Thymus (tissue), 11 donors: ENCODE data around the gene GRIK1. TPM values are rescaled to one million over a fixed set of nuclear protein-coding genes. Genes with fewer than 3 reads are reported as not detected.

ENCODE experiments used
- DNase-seq, 9 donors: peaks; one replicate each; pipeline ENCODE4 v3.0.0-alpha.2; 2013; ENCODE audit warnings: low spot score in 9 of 9, low read depth in 6 of 9, missing footprints in 1 of 9
- H3K27ac ChIP-seq, 2 donors: one replicate each; pipeline ENCODE4 v1.5.1; 2013; ENCODE audit warnings: control low read depth in 1 of 2, low read depth in 1 of 2, low read length in 1 of 2, mild to moderate bottlenecking in 1 of 2, moderate library complexity in 1 of 2
- H3K27me3 ChIP-seq, 2 donors: one replicate each; pipeline ENCODE4 v1.5.1; 2013; ENCODE audit warnings: low read length in 1 of 2; ENCODE audit not compliant: control insufficient read depth in 2 of 2, insufficient read depth in 1 of 2
- H3K36me3 ChIP-seq, 2 donors: one replicate each; pipeline ENCODE4 v1.5.1; 2013; ENCODE audit warnings: low read length in 1 of 2, mild to moderate bottlenecking in 1 of 2, moderate library complexity in 1 of 2; ENCODE audit not compliant: control insufficient read depth in 2 of 2, insufficient read depth in 2 of 2
- H3K4me1 ChIP-seq, 2 donors: one replicate each; pipeline ENCODE4 v1.5.1; 2013; ENCODE audit warnings: low read length in 2 of 2; ENCODE audit not compliant: control insufficient read depth in 2 of 2, insufficient read depth in 2 of 2
- H3K4me3 ChIP-seq, 2 donors: one replicate each; pipeline ENCODE4 v1.5.1; 2013; ENCODE audit warnings: low read length in 2 of 2, control low read depth in 1 of 2, mild to moderate bottlenecking in 1 of 2
- H3K9me3 ChIP-seq, 2 donors: one replicate each; pipeline ENCODE4 v1.5.1; 2013; ENCODE audit warnings: low read length in 1 of 2, mild to moderate bottlenecking in 1 of 2; ENCODE audit not compliant: control insufficient read depth in 2 of 2, insufficient read depth in 1 of 2
- WGBS: extraction: QIAGEN DNeasy Blood & Tissue Kit; methylation state at CpG from one replicate; pipeline ENCODE4 v1.1.7; 2013; 5-methylcytosine and 5-hydroxymethylcytosine counted together
- polyA plus RNA-seq: library from polyadenylated mRNA; stranded (reverse); fragments of 200-250 nt; gene quantifications from one replicate; pipeline ENCODE4 v1.2.3, GENCODE V29; 2013
- total RNA-seq: library from RNA; stranded (reverse); fragments of 120-200 nt; gene quantifications from one replicate; pipeline ENCODE4 v1.2.4, GENCODE V29; 2013
- donor health status: healthy.

Gene GRIK1
- total and polyA plus RNA-seq, 2 donors = 0.05 to 0.11 TPM

GRCh38 chr21:29549614-29550013 is 390.2 kb downstream of the GRIK1 start:
- DNase-seq = no peak
- H3K9me3 ChIP-seq = no peaks in the 10 kb centered on the region
- no peaks in the 10 kb centered on the region for H3K36me3 ChIP-seq
- no peaks in the 10 kb centered on the region for H3K27me3 ChIP-seq
- H3K4me3 ChIP-seq = no peak overlapping the region
- H3K4me1 ChIP-seq = no peaks in the 10 kb centered on the region
- no peak overlapping the region for H3K27ac ChIP-seq
- over 99% methylated on average over 9 of the region's 9 CpGs for WGBS

GRCh38 chr21:29547998-29548397 is 391.8 kb downstream of the GRIK1 start:
- H3K36me3 ChIP-seq = no peaks in the 10 kb centered on the region
- DNase-seq = no peak
- H3K4me1 ChIP-seq = no peaks in the 10 kb centered on the region
- H3K27ac ChIP-seq = no peak overlapping the region
- H3K9me3 ChIP-seq = no peaks in the 10 kb centered on the region
- no peaks in the 10 kb centered on the region for H3K27me3 ChIP-seq
- H3K4me3 ChIP-seq = no peak overlapping the region
- WGBS = 96% methylated on average over 1 of the region's 1 CpG

GRCh38 chr21:29546071-29546470 is 393.7 kb downstream of the GRIK1 start:
- Histone ChIP-seq H3K27ac (no peak overlapping the region), H3K36me3 (no peaks in the 10 kb centered on the region), H3K9me3 (no peaks in the 10 kb centered on the region), H3K4me1 (no peaks in the 10 kb centered on the region), H3K27me3 (no peaks in the 10 kb centered on the region), H3K4me3 (no peak overlapping the region)
- WGBS = 96% methylated on average over 3 of the region's 3 CpGs
- no peak for DNase-seq

- Histone ChIP-seq H3K4me1 (no peaks in the 10 kb centered on the region), H3K27me3 (no peaks in the 10 kb centered on the region), H3K4me3 (no peak overlapping the region), H3K9me3 (no peaks in the 10 kb centered on the region), H3K27ac (no peak overlapping the region), H3K36me3 (no peaks in the 10 kb centered on the region)
- whole genome bisulfite sequencing = 96% methylated on average over 1 of the region's 1 CpG
- DNase-seq = no peak
Observed at GRCh38 chr21:29540289-29540688, 399.5 kb downstream of the GRIK1 start.

GRCh38 chr21:29538115-29538514 is 401.7 kb downstream of the GRIK1 start:
- no peak for DNase-seq
- no peaks in the 10 kb centered on the region for H3K4me1 ChIP-seq
- H3K9me3 ChIP-seq = no peaks in the 10 kb centered on the region
- H3K4me3 ChIP-seq = no peak overlapping the region
- no peaks in the 10 kb centered on the region for H3K27me3 ChIP-seq
- H3K36me3 ChIP-seq = no peaks in the 10 kb centered on the region
- H3K27ac ChIP-seq = no peak overlapping the region

- Histone ChIP-seq H3K4me1 (no peaks in the 10 kb centered on the region), H3K27ac (no peak overlapping the region), H3K36me3 (no peaks in the 10 kb centered on the region), H3K9me3 (no peaks in the 10 kb centered on the region), H3K4me3 (no peak overlapping the region), H3K27me3 (no peaks in the 10 kb centered on the region)
- 91% methylated on average over 3 of the region's 3 CpGs for WGBS
- DNase-seq = no peak
Observed at GRCh38 chr21:29534448-29534847, 405.3 kb downstream of the GRIK1 start.

GRCh38 chr21:29529139-29529538 is 410.7 kb downstream of the GRIK1 start:
- DNase-seq = no peak
- H3K27ac ChIP-seq = no peak overlapping the region
- no peaks in the 10 kb centered on the region for H3K4me1 ChIP-seq
- H3K27me3 ChIP-seq = no peaks in the 10 kb centered on the region
- no peak overlapping the region for H3K4me3 ChIP-seq
- WGBS = 97% methylated on average over 4 of the region's 4 CpGs
- H3K36me3 ChIP-seq = no peaks in the 10 kb centered on the region
- peaks cover 1 to 9% of the 10 kb centered on the region in 2 donors for H3K9me3 ChIP-seq

- no peak overlapping the region for H3K4me3 ChIP-seq
- 97% methylated on average over 2 of the region's 2 CpGs for WGBS
- H3K27ac ChIP-seq = no peak overlapping the region
- DNase-seq = no peak
- no peaks in the 10 kb centered on the region for H3K4me1 ChIP-seq
- H3K36me3 ChIP-seq = no peaks in the 10 kb centered on the region
- H3K27me3 ChIP-seq = no peaks in the 10 kb centered on the region
- peaks cover 1 to 9% of the 10 kb centered on the region in 2 donors for H3K9me3 ChIP-seq
Observed at GRCh38 chr21:29526545-29526944, 413.3 kb downstream of the GRIK1 start.

GRCh38 chr21:29524055-29524454 is 415.7 kb downstream of the GRIK1 start:
- Histone ChIP-seq H3K4me1 (no peaks in the 10 kb centered on the region), H3K4me3 (no peak overlapping the region), H3K36me3 (no peaks in the 10 kb centered on the region), H3K27me3 (no peaks in the 10 kb centered on the region), H3K9me3 (peaks cover 1 to 9% of the 10 kb centered on the region in 2 donors), H3K27ac (no peak overlapping the region)
- WGBS = 91% methylated on average over 1 of the region's 1 CpG
- no peak for DNase-seq

- no peak for DNase-seq
- WGBS = 89% methylated on average over 1 of the region's 1 CpG
- Histone ChIP-seq H3K27me3 (no peaks in the 10 kb centered on the region), H3K27ac (no peak overlapping the region), H3K4me1 (no peaks in the 10 kb centered on the region), H3K36me3 (no peaks in the 10 kb centered on the region), H3K4me3 (no peak overlapping the region), H3K9me3 (peaks cover 1 to 9% of the 10 kb centered on the region in 2 donors)
Observed at GRCh38 chr21:29523646-29524045, 416.1 kb downstream of the GRIK1 start.
